NCI-H82 (cell line): ENCODE measurements around the gene MARCO.
A peak's percentile ranks its signal among the peaks of the same experiment; 100 is the strongest.
"Not testable (repeated sequence)": the region's sequence is repeated elsewhere in the genome, so short reads cannot be mapped to it uniquely, and the experiment has no call there.

Experiments
- DNase-seq: peaks from one replicate; lab custom pipeline; 2025; lab: John Stamatoyannopoulos, UW

MARCO gene

GRCh38 chr2:119005051-119005450 lies 63.1 kb downstream of the MARCO start:
- no peak for DNase-seq

DNA sequence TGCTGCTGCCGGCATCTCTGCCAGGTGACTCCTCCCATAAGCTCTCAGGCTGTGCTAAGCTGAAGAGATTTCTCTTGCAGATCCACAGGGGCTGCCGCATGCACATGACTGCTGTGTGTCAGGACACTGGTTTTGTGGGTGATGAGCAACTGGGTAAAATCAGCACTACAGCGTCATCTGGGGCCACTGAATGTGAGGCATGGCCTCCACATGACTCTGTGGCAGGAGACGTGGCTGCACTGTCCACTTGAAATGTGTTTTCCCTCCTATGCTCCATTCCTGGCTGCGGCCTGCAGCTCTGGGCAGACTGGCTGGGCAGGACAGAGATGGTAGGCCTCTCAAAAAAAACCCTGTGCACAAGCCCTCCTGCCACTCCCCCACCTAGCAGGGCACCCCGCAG lies 63.6 kb downstream of the MARCO start:
- no peak for DNase-seq

- no peak for DNase-seq
These were observed 64.4 kb downstream of the MARCO start for GRCh38 chr2:119006441-119006840.

GRCh38 chr2:119008108-119008507 lies 66.1 kb downstream of the MARCO start:
- peak; percentile 65 for DNase-seq

- DNase-seq = no peak
These were observed 67.1 kb downstream of the MARCO start for GRCh38 chr2:119009110-119009509.

GRCh38 chr2:119010336-119010735 lies 68.3 kb downstream of the MARCO start:
- no peak for DNase-seq

DNA sequence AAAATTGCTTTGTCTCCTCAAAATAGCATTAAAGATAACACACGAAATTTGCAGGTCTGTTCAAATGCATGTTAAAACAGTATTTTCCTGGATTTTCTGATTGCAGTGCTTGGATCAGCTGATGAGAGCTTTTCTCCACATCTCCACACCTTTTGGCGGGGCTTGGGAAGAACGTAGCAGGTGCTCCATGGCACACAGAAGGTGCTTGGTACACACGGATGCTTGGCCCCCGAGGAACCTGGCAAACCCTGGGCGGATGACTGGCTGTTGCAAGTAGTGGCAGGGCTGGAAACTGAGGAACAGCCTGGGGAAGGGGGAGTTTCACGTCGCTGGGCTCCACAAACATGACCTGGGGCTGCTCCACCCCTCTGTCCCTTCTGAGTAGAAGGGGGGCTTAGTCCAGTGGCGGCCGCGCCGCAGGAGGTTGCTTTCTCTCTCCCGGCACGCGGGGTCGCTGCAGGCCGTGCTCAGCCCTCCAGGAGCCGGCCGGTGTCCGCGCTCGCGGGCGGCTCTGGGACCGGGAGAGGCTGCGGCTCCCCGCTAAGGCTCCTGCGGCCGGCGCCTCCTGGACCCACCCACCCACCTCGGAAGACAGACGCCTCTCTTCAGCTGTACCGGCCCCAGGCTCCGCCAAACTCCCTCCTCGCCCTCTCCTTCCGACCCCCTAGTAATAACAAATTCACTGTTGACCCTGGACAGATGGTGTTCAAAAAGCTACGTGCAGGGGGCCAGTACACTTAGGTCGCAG lies 69.3 kb downstream of the MARCO start:
- DNase-seq = peak; percentile 81

DNA sequence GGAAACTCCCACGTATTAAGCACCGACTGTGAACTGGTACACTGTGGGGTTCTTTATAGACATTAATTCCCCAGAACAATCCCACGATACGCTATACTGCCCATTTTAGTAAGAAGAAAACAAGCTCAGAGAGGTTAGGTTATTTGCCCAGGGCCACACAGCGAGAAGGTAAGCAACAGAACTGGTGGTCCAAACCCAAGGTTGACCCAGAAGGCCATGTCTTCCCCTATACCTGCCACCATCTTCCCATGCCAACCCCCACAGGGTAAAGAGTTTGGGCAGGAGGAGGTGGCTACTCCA lies 69.9 kb downstream of the MARCO start:
- DNase-seq = no peak

GRCh38 chr2:119012345-119013301 lies 70.6 kb downstream of the MARCO start:
- no peak for DNase-seq

DNA sequence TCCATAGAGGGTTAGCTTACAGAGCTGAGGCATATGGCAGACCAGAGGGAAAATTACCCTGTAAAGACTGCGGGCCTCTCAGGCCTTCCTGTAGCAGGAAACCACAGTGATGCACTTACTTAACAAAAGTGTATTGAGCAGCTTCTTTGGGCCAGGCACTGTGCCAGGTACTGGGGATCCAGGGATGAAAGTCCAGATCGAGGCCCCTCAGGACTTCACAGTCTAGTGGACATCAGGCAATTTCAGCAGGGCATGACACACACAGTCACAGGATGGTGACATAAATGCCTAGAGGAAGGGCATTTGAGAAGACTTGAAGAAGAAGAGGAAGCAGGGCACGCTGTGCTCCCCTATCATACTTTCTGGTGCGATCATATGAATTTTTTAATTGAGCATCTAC lies 71.7 kb downstream of the MARCO start:
- no peak for DNase-seq

- DNase-seq = no peak
These were observed 73.9 kb downstream of the MARCO start for GRCh38 chr2:119015845-119016244.

- DNase-seq = no peak
These were observed 77.5 kb downstream of the MARCO start for GRCh38 chr2:119019521-119019920.

GRCh38 chr2:119022678-119023077 lies 80.7 kb downstream of the MARCO start:
- DNase-seq = no peak

DNA sequence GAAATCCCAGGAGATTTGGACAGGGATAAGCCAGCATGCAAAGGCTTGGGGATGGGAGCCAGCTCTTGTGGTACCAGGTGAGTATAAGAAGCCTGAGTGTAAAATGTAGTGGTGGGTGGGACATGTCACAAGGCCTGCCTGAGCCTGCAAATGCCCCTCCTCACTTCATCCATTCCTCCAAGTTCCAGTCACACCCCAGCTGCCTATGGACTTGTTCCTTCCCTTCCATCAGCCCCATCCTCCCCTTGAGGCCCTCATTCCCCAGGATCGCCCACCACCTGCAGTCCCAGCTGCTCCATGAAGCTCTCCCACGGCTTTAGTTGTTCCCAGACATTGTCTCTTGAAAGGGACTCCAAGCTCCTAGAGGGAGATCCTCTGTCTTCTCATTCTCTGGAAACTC lies 81.5 kb downstream of the MARCO start:
- no peak for DNase-seq

DNA sequence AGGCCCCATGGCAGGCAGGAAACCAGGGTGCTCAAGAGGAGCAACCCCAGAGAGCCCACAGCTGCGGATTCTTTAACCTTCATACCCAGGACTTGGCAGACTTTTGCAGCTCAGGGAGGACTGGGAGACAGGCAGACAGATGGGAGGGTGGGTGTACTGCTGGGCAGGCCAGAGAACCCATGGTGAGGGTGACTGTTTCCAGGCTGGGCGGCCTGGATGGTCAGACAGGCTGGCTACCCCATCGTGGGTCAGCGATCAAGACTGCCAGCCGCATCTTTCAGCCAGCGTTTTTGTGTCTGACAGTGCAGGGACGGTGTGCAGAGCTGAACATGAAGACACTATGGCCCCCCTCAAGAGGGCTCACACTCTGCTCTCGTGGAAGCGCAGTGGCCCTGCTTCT lies 82.2 kb downstream of the MARCO start:
- DNase-seq = no peak

DNA sequence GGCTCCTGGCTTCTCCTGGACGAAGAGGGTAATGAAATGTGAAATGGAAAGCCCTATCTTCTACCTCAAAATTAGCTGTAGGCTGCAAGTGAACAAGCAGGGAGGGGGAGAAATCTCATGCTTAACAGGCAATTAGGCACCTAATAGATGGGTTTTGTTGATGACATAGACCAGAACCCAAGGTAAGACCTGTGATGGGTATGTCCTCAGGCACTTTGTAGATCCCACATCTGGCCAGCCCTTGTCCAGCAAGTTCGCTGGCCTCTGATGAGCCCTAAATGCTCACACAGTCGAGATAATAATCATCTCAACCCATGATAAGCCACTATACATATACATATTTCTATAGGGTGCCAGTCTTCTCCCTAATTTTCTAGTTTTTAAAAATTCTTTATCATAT lies 82.6 kb downstream of the MARCO start:
- DNase-seq = no peak

GRCh38 chr2:119025013-119025412 lies 83.0 kb downstream of the MARCO start:
- DNase-seq = no peak

DNA sequence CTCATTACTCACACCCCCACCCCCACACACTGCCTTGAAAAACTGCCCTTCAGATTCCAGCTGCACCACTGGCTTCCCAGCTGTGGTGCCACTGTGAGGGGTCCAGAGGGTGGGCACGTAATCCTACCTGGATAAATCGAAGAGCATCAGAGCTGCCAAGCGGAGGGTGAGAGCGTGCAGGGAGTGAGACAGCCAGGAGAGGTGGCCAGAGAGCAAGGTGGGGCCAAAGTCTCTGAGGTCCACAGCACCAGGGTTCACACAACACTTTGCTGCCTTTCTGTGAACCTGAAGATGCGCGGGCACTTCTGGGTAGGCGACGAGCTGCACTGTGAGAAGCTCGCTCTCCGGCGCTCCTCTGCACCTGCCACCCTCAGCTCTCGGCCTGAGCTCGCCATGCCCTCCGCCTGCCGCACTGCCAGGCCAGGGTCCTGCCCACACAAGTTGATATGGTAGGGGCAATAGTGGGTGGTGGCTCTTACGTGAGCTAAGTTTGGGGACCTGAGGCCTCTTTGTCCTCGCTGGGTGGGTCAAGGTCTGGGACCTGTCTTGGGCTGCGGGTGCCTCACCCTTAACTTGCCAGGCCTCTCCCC lies 83.9 kb downstream of the MARCO start:
- DNase-seq = no peak

DNA sequence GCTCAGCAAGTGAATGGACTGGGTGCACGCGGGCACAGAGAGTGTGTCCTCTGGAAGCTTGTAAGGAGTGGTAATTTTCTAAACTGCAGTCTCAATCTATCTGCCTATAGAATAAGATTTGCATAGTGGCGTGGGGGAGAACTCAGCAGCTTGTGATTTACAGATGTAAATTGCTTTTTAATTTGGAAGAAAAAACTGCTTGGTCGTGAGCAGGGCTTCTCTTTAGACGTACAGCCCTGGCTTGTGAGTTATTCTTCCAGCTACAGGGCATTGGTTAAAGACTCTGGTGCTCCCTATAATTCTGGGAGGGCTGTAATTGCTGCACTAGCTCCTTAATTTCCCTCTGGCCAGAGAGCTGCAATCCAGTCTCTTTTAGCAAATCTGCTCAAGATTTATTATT lies 84.9 kb downstream of the MARCO start:
- no peak for DNase-seq

GRCh38 chr2:119028327-119029174 lies 86.6 kb downstream of the MARCO start:
- DNase-seq = peak; percentile 78

- DNase-seq = no peak
These were observed 87.3 kb downstream of the MARCO start for GRCh38 chr2:119029297-119029696.

GRCh38 chr2:119037922-119038321 lies 95.9 kb downstream of the MARCO start:
- DNase-seq = not testable (repeated sequence)
